OCI-LY1 (cell line): Measurements from ENCODE around the gene ARHGAP18.

Source experiments
- CTCF ChIP-seq: fragments of 200-600 bp; sonication (generic), shearing (Covaris generic); IDR thresholded peaks from 2 replicates; pipeline ENCODE4 v1.5.1; 2017; ENCODE audit warnings: mild to moderate bottlenecking, antibody characterized with exemption, low read length, moderate library complexity, mixed read lengths
- EZH2 ChIP-seq: fragments of 200-600 bp; sonication (generic), shearing (Covaris generic); IDR thresholded peaks from 2 replicates; pipeline ENCODE4 v1.8.0; 2017; ENCODE audit warnings: borderline replicate concordance, mixed run types, mild to moderate bottlenecking, antibody characterized with exemption, low read length, moderate library complexity, mixed read lengths

- no peak for TF ChIP-seq CTCF
- no peak for TF ChIP-seq EZH2
These were observed 48.2 kb downstream of the ARHGAP18 start for GRCh38 chr6:129661536-129662405.
